NCI-H146 (cell line): ENCODE results near the gene SATB2.

Experiments used
- DNase-seq: peaks from one replicate; lab custom pipeline; 2025; lab: John Stamatoyannopoulos, UW

SATB2 gene

DNA sequence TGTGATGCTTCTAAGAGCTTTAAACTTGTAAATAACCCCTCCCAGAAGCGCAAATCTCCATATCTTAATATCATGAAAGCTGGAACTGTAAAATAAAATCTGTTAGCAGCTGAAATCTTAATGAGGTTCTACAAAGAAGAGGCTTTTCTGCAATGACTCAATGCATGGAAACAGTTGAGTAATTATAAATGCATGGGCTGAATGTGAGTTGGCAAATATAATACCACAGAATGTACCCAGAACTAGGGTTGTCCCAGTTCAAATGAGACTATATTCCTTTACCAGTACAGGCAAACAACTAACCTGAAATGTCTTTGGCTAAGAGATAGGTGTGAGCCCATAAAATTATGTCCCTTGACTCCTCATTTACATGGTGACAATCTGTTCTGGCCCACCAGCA is 52.9 kb downstream of the SATB2 start:
- no peak for DNase-seq

DNA sequence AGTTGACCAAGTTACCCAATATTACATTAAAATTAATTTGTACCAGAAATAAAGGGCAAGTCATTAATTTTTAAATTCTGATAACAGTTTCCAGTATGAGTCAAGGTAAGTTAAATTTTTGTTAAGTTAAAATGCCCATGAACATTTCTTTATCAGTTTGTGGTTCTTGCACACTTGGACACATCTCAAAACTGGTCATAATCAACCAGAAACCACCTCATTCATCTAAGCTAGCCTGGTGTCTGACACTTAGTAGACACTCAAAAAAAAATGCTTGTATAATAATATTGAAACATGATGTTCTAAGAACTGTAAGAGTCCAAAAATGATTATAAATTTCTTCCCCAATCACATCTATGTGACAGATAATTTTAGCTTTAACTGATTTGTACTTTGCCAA is 62.4 kb downstream of the SATB2 start:
- DNase-seq, result no peak

DNA sequence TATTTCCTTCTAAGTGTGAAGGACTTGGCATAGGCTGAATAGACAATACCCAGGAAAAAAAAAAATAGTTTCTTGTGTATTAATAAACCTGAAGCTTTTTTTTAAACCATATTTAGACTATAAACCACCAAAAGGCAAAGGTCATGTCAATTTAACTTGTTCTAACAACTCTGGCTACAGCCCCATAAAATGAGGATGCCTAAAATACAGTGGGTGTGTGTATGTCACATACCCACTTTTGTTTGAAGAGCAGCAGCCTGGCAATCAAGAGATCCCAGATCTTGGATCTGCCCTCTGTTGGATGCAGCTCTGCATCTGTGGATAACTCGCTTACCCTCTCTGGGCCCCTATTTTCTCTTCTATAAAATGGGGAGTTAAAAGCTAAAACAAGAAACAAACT is 65.4 kb downstream of the SATB2 start:
- no peak for DNase-seq

DNA sequence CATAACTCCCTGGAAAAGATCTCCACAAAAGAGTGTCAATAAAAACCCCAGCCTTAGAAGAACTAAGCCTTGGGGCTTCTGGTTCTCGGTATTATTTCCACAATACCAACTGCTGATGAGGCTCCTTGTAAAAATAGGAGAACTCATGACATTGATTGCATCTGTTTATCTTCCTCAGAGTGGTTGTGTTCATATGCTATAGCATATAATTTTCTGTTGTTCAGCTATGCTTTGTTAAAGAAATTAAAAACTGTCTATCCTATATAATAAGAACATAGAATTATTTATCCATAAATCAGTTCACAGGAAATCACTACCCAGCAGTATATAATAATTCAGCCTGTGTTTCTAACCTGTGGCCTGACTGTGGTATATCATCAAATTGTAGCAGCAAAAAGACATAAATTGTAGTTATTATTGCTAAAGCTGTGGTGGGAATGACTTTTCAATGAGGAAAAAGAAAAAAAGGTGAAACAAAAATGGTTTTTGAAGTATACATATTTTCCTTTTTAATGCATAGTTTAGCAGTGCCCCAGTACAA is 68.9 kb downstream of the SATB2 start:
- DNase-seq, result no peak

DNA sequence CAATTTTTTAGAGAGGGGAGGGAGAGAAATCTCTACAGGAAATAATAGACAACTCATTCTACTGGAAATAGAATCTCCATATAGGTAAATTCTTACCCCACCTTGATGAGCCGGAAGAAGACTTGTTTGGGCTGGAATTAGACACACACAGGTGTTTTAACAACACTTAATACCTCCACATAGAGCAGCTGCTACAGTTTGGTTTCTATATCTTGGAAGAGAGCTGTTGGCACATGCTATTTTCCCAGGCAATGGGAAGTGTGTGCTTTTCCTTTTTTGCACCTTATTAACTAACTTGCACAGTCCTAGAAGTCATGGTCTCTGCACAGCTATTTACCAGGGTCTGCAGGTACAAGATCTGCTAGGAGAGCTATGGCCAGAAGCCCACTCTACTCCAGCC is 73.7 kb downstream of the SATB2 start:
- no peak for DNase-seq

DNA sequence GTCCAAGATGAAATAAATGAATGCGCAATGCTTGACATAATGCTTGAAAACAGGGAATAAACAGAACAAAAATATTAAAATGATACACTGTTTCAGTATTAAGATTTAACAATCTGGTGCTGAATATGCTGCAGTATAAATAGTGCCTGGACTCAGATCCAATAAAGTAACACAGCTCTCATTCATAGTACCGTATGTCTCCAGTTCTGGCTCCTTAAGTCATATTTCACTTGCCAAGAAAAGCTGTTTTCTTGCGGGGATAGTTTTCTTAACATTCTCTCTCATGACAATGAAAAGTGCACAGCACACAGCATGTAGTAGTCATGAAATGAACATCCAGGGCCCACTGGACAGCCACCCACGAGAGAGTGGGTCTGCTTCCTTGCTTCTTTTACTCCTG is 74.7 kb downstream of the SATB2 start:
- DNase-seq, result no peak

DNA sequence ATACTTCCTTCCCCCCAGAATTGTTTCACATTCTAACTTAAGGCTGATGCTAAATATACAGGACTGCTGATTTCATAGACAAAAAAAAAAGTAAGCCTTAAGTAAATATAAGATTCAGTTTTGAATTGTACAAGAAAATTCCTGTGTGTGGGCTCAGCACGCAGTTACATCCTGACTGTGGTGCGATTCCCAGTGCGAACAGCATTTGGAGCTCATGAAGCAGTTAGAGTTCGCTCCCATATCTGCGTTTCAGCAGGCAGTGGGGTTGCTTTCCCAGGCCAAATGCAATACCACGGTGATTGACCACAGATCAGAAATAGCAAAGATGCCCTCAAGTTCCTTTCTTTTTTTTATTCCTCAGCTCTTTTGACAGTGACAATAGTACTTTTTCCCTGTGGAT is 75.6 kb downstream of the SATB2 start:
- DNase-seq, result no peak

DNA sequence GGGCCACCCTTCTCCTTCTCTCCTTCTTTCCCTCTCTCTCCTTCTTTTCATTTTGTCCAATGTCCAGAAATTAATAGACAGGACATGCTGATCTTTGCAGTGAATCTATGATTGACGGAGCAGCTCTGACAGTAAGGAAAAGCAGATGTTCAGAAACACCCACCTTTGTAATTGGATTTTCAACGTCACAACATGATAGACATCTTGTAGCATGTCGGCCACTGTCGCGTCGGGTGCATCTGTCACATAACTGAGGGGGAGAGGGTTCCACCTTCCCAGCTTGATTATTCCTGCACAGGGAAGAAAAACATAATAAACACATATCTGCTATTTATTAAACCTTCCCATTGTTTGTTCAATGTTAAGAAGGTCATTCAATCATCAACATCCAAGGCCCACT is 76.2 kb downstream of the SATB2 start:
- no peak for DNase-seq

DNA sequence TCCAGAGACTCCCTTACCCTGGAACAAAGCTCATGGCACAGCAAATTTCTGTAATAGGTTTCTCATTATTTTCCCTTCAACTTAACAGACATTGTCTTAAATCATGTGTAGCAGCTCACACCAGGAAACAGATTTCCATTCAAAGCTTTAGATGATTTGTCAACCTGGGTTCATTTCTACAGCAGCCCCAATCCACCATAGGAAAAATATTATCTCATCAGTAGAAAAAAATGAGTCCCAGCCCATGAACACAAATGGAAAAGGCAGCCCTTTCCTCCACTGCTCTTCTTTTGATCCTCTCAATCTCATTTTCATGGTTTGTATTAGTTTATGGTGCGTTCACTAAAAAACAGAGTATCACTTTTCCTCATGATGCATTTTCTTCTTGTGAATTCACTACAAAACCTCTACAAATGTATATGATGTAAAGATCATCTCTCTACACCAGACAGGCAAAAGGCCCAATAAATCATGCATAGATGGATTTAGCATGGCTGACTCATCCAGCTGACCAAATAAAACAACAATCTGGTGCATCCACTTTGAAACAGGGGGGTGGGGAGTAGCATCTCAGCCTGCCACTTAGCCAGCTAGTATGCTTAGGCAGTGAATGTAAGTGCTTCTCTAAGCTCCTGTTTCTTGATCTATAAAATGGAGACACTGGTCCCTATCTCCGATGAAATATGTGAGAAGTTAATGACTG is 78.6 kb downstream of the SATB2 start:
- DNase-seq, result no peak

DNA sequence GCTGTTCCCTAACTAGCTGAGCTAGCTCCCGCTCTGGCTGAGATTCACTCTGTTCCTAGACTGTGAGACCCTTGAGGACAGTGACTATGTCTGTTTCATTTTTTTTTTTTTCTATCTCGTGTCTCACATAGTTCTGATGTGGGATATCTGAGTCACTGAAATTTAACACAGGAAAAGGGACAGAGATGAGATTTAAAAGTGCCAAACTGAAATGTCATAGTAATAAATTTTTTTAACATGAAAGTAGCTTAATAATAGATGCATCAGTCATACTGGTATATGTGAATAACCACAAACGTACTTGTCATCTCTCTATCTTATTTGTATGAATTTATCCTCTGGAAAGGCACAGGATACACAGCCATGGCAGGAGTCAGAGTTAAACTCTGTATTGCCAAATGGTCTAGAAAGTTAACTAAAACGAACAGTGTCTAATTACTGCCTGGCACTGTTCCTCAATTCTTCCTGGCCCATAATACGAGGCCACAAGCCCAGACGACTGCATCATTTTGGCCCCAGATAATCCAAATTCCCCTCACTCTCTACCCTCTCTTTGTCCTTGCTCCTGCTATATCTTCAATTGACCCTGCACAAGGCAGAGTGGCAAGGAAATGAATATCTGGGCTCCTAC is 87.5 kb downstream of the SATB2 start:
- DNase-seq, result no peak

DNA sequence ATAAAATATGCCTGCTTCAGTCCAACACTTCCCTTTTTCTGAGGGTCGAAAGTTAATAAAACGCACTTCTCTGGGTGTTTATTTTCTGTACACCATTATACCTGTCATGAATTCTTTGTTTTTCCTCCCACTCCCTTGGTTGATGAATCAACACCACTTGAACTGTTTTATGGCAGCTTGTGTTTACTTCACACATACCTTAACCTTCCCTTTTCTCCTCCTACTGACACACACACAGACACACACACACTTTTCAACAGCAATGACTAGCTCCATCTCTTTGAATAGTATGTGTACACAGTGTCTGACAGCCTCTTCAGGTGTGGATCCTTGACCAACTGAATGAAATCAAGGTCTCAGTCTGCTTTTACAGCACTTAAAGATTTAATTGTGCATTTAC is 91.3 kb downstream of the SATB2 start:
- no peak for DNase-seq

DNA sequence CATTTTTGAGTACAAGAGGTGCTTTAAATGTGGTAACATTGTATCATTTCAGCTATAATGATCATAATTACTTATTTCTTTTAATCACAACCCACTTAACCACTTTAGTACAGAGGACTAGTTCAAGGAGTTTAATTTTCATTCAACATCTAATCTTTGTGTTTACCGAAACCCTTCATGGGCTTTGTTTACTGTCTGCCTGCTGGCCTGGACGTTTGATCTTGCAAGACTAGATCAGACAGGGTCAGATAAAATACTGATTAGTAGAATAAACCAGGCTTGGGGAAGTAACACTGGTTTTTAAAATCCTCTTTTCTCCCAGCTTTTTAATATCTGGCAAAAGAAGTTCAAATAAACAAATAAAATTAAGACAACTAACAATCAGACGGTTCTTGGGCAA is 93.6 kb downstream of the SATB2 start:
- peak; percentile 58 for DNase-seq

DNA sequence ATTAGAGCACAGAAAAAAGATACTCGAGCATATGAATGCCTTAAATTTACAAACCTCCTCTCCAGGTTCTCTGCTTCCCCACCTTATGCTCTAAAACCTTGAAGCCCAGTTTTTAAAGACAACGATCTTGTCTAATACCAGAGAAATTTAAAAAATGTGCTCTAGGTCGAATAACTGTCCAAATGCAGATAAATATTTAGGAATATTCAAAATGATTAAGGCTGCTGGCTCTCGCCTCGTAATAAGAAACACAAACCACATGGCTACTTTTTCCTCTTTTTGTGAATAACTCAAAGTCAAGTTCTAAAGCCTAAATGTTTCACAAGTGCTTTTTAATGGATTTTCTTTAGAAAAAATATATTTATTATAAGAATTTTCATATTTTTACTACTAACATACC is 101.3 kb downstream of the SATB2 start:
- DNase-seq, result no peak

DNA sequence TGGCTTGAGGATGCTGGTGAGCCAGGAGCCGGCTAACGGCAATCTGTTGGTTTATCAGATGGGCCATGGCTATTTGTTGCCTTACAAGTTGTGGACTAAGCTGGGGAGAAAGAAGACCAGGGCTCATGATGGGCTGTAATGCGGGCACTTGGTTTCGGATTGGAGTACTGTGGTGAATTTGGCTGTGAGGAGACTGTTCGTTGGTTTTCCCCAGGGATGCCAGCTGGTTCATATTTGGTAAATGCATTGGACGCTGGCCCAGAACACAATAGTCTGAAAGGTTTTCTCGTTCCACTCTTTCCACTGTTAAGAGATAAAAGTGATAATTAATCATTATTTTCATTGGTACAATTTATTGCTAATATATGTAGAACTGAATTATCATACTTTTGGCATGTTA is 108.9 kb downstream of the SATB2 start:
- no peak for DNase-seq

DNA sequence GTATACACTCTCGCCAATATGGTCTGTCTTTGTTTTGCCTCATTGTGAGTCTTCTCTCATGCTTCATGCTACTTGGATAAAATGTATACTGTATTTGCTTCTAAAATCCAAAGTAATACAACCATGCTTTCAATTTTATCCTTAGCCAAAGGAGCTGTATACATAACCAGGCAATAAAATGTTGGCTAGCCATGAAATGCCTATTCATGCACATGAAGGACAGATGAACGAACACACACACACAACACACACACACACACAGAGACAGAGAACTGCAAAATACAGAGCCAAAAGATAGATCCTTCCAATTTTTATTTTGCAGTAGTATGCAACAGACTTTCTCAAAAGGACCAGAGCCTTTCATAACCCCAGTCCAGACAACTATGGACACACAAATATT is 113.7 kb downstream of the SATB2 start:
- no peak for DNase-seq

DNA sequence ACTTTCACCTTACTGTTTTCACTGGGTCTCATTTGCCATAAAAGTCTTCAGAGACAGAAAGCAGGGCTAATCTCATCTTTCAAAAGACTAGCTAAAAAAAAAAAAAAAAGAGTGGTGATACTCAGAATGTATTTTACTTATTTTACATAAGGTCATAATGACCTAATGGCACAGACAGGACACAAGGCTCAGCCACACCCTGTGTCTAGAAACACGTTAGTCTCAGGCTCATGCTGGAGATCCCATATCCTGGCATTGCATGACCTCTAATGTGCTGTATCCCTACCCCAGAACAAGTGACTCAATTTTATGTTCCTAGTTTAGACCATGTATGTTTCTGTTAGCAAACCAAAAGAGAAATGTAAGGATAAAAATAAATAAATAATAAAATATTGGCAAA is 115.4 kb downstream of the SATB2 start:
- no peak for DNase-seq

DNA sequence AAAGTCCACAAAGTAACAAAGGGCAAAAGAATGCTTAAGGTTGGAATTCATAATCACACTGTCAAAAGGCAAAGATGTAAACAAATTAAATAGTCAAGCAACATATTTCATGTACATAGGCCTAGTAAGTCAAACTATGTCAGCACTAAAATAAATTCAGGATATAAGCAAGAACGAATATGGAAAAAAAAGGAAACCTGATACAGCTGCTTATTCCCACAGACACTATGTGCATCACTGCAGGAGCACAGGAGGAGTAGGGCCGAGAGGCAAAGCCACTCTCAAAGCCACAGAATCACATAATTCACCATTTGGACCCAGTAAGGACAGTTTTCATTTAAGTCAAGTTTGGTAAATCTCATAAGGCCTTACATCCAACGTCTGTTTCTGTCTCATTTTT is 116.6 kb downstream of the SATB2 start:
- no peak for DNase-seq

DNA sequence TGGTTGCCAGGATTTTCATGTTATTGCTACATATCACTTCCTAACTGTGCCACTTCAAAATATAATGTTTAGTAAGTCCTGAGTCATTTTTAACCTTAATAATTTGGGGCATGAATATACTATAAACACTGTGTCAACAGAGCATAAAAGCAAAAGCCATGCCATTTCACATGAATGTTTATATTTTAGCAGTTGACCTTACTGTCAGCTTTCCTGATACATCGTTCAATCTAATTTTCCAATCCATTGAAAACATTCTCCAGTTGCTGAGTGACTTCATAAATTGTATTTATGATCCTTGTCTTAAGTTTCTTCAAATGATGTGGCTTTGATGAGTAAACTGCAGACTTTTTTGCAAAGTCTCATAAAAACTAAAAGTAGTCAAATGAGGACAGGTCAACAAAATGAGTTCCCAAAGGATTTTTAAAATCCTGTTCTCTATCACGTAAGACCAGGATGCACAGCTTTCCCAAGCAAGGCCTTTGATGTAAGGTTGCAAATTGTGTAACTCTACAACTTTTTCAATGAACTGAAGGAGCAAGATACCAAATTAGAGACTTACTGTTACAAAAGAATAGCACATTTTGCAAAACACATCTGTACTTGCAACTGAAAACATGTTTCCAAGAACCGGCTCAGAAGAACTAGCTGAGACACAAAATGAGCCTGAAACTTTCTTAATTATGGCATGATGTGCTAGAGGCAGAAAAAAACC is 117.7 kb downstream of the SATB2 start:
- DNase-seq, result no peak

DNA sequence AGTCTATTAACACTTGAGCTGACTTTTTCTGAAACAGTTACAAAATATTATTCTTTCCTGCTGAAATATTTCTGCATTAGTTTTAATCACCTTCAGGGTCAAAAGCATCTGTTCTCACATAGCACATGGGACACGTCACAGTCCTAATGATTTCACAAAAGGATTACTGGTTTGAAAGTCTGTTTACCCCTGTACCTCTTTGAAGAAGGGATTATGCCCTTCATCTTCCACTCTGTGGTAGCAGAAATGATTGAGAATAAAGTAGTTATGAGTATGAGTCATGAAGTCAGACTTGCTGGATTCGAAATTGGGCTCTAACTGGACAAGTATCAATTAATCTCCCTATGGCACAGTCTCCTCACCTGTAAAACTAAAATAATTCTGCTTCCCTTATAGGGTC is 121.2 kb downstream of the SATB2 start:
- no peak for DNase-seq

DNA sequence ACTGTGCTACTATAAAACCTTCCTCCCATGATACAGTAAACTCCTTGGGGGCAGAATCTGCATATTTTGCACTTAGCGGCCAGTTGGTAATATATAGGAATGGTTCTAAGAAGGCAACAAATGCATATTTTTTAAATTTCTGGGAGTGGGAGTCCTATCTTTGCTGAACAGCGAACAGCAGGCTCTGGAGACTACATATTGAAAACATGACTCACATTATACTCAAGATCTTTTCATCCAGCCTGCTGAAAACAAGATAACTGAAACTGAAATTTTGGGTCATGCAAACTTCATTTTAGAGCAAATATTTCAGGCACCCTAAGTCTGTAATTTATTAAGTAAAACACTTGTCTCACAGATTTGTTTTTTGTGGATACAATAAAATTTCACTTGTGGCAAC is 122.2 kb downstream of the SATB2 start:
- no peak for DNase-seq

DNA sequence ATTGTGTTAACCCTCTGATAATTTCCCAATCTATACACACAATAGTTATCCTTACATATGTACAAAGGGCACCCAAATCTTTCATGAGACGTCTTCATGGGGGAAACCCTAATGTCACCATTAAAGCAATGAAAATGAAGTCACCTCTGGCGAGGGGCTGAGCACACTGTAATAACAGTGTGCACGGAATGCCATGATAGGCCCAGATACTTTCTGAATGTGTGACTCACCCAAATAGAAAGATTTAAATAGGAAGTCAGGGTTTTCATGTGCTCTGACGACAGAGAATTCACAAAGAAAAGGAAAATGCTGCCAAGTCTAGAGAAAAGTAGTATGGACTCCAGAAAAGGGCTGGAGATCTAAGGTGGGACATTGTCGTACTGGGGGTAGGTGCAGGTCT is 128.3 kb downstream of the SATB2 start:
- DNase-seq, result no peak

DNA sequence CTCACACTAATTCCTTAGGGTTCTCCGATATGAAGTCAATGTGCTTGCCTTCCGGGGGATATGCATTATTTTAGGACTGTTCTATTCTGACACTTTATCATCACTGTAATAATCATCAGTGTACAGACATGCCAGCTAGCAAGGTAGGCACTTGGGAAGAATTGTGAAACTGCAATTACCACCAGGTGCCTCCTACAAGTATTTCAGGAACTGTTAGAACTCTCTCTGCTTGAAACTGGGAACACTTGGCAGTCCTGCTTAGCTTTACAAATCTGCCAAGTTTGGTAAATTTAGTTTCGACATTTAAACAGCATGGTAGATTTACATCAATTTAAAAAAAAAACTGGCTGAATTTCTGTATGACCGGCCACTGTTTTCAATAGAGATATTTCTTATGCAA is 128.7 kb downstream of the SATB2 start:
- DNase-seq, result no peak

DNA sequence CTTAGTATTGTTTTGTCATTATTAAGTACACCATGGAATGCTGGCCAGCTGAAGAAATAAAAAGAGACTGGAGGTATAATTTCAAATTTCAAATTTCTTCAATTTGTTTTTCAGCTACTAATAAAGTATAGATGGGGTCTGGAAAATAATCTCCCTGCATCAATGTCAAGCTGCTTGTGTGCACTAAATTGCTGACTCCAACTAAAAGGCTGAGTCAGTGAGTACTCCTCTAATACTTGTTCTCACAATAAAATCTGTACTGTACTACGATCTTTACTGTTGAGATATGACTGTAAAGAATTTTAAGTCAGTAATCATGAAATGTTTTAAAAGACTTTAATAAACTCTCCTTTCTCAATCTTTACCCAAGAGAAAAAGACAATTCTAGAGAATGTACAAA is 131.9 kb downstream of the SATB2 start:
- DNase-seq, result no peak
